ENCODE results near the gene ZFAND3.

Gene ZFAND3

GRCh38 chr6:37897818-37898515 lies 78.4 kb downstream of the ZFAND3 start:
- DNase-seq: no peak

GRCh38 chr6:37903351-37904340 lies 84.1 kb downstream of the ZFAND3 start:
- no peak for DNase-seq

- no peak for DNase-seq
Observed at GRCh38 chr6:37904590-37904989, 85.1 kb downstream of the ZFAND3 start.

GRCh38 chr6:37906121-37906520 lies 86.6 kb downstream of the ZFAND3 start:
- no peak for DNase-seq

- no peak for DNase-seq
Observed at GRCh38 chr6:37910998-37911397, 91.5 kb downstream of the ZFAND3 start.

GRCh38 chr6:37913210-37913609 lies 93.7 kb downstream of the ZFAND3 start:
- DNase-seq: no peak

GRCh38 chr6:37915463-37915862 lies 95.9 kb downstream of the ZFAND3 start:
- DNase-seq: no peak

- no peak for DNase-seq
Observed at GRCh38 chr6:37916149-37916548, 96.6 kb downstream of the ZFAND3 start.

- no peak for DNase-seq
Observed at GRCh38 chr6:37916675-37917074, 97.1 kb downstream of the ZFAND3 start.

GRCh38 chr6:37917566-37917965 lies 98.0 kb downstream of the ZFAND3 start:
- no peak for DNase-seq

GRCh38 chr6:37919417-37920157 lies 100.1 kb downstream of the ZFAND3 start:
- DNase-seq: no peak

- peak; percentile 5 for DNase-seq
Observed at GRCh38 chr6:37920667-37921066, 101.1 kb downstream of the ZFAND3 start.

GRCh38 chr6:37922563-37922962 lies 103.0 kb downstream of the ZFAND3 start:
- DNase-seq: no peak

GRCh38 chr6:37923514-37923913 lies 104.0 kb downstream of the ZFAND3 start:
- DNase-seq: no peak

GRCh38 chr6:37926661-37927060 lies 107.1 kb downstream of the ZFAND3 start:
- no peak for DNase-seq

GRCh38 chr6:37928217-37928616 lies 108.7 kb downstream of the ZFAND3 start:
- no peak for DNase-seq

- DNase-seq: no peak
Observed at GRCh38 chr6:37930288-37930971, 110.9 kb downstream of the ZFAND3 start.

GRCh38 chr6:37931066-37931465 lies 111.5 kb downstream of the ZFAND3 start:
- DNase-seq: no peak

GRCh38 chr6:37934276-37934675 lies 114.7 kb downstream of the ZFAND3 start:
- DNase-seq: no peak

- DNase-seq: no peak
Observed at GRCh38 chr6:37936150-37936549, 116.6 kb downstream of the ZFAND3 start.

GRCh38 chr6:37936906-37937305 lies 117.4 kb downstream of the ZFAND3 start:
- DNase-seq: no peak

GRCh38 chr6:37938909-37939308 lies 119.4 kb downstream of the ZFAND3 start:
- DNase-seq: no peak

Data from NCI-H1092 (cell line).